Right cardiac atrium (tissue), 5 donors: ENCODE data around the gene RAB11FIP5. TPM values are rescaled to one million over a fixed set of nuclear protein-coding genes. Genes with fewer than 3 reads are reported as not detected.

Source experiments
- ATAC-seq, 2 donors: fragments of 200-7000 bp; cut with Tn5 transposase; one replicate each; pipeline versions ENCODE4 v1.8.0 to v1.9.1; 2020; ENCODE audit warnings: moderate library complexity in 2 of 2, mild to moderate bottlenecking in 1 of 2
- DNase-seq, 3 donors: peaks; one replicate each; pipeline ENCODE4 v3.0.0-alpha.2; 2020
- H3K27ac ChIP-seq: one replicate; pipeline ENCODE4 v1.5.1; 2013; ENCODE audit warnings: mild to moderate bottlenecking, low read length, control low read depth, moderate library complexity
- H3K27me3 ChIP-seq: one replicate; pipeline ENCODE4 v1.6.1; 2013; ENCODE audit not compliant: control insufficient read depth, insufficient read depth
- H3K4me1 ChIP-seq: one replicate; pipeline ENCODE4 v1.6.1; 2013; ENCODE audit warnings: low read length; ENCODE audit not compliant: control insufficient read depth, insufficient read depth
- H3K4me3 ChIP-seq: one replicate; pipeline ENCODE4 v1.5.1; 2013; ENCODE audit warnings: low read length, control low read depth
- H3K9me3 ChIP-seq: one replicate; pipeline ENCODE4 v1.6.1; 2013; ENCODE audit warnings: low read length; ENCODE audit not compliant: control insufficient read depth
- WGBS: extraction: QIAGEN DNeasy Blood & Tissue Kit; methylation state at CpG from one replicate; pipeline ENCODE4 v1.1.7; 2013; 5-methylcytosine and 5-hydroxymethylcytosine counted together
- intact Hi-C, 4 donors: fragments of 100-400 bp; cut with DNase I; formaldehyde crosslinking; loops; one replicate each; pipeline versions ENCODE4 v1.11.0 to v1.14.0; 2022 to 2023
- polyA plus RNA-seq: library from polyadenylated mRNA; stranded (reverse); fragments of 200-250 nt; gene quantifications from one replicate; pipeline ENCODE4 v1.2.3, GENCODE V29; 2013
- total RNA-seq, 4 donors: library from RNA; stranded (reverse); fragmentation: NEBNext Ultra II Directional; extraction: Animal tissue kit (Norgen Biotek cat#: 25700); gene quantifications; one replicate each; pipeline ENCODE4 v1.2.1, GENCODE V29; 2021
- donor health status: healthy with polysubstance abuse.
- donor health status: DM: no; HTN: yes; CAD: no.
- donor health status: DM: no; HTN: no; CAD: no.
- donor health status: DM: no; HTN: yes; CAD: no; lungs with severe emphysema.
- donor health status: DM: yes; HTN: yes; CAD: no.

RAB11FIP5 gene
- total and polyA plus RNA-seq, 5 donors = 17.2 to 27.3 (median 25.2) TPM

DNA sequence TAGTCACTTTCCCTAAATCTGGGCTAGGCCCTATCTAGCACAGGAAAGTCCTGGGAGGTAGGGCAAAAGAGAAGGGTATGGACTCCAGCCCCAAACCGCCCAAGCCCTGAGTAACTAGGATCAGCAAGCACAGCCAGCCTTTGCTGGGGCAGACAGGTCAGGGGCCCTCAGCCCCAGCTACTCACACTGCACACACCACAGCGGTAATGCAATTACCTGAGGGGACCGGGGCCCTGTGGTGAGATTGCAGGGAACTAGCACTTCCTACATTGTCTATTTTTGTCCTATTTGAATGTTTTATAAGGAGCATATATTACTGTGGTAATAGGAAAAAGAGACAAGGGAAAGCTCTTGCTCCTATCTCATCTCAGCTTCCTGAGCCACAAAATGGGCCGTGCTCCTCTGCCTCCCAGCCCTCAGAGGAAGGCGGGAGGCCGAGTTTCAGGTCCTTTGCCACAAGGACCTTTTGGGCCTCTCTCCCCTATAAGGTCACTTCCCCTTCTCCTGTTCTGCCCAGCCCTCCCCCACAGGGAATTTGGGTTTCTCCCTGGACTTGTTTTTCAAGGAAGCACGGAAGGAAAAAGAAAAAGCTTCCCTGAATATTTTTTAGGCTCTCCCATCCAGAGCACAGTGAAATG, 20.5 kb downstream of the RAB11FIP5 start:
- Histone ChIP-seq H3K9me3 (no peaks in the 10 kb centered on the region), H3K27ac (no peak overlapping the region), H3K27me3 (no peaks in the 10 kb centered on the region), H3K4me1 (peaks cover 14% of the 10 kb centered on the region), H3K4me3 (no peak overlapping the region)
- intact Hi-C loops = no loop called here
- peak in 2 of 3 donors; percentile 21 to 65 for DNase-seq
- ATAC-seq = peak in 1 of 2 donors; percentile 49
- 49% methylated on average over 7 of the region's 7 CpGs for WGBS

- WGBS = 91% methylated on average over 11 of the region's 11 CpGs
- peaks cover 14% of the 10 kb centered on the region for H3K4me1 ChIP-seq
- H3K9me3 ChIP-seq = no peaks in the 10 kb centered on the region
- no peaks in the 10 kb centered on the region for H3K27me3 ChIP-seq
- peak in 1 of 3 donors; percentile 35 for DNase-seq
- ATAC-seq = no peak
- intact Hi-C loops = no loop called here
- H3K4me3 ChIP-seq = no peak overlapping the region
- H3K27ac ChIP-seq = no peak overlapping the region
These were observed 21.1 kb downstream of the RAB11FIP5 start for GRCh38 chr2:73091696-73092095.

DNA sequence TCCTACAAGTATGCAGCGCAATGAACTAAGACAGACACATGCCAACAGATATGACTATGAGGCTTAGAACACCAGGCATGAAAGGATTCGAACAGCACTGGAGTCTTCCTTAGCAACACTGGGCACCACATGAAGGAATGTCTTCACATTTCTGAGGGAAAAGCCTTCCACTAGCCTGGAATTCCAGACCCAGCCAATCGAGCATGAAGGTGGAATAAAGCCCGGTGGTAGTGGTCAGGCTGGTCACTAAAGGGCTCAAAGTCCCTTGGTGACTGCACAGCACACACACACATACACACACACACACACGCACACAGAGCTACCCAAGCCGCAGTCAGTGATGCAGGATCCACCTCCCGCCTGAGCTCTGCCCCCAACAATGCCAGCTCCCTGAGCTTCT, 21.6 kb downstream of the RAB11FIP5 start:
- intact Hi-C loops = no loop called here
- 85% methylated on average over 7 of the region's 7 CpGs for WGBS
- DNase-seq = peak in 1 of 3 donors; percentile 19
- no peaks in the 10 kb centered on the region for H3K27me3 ChIP-seq
- peaks cover 14% of the 10 kb centered on the region for H3K4me1 ChIP-seq
- H3K4me3 ChIP-seq = no peak overlapping the region
- ATAC-seq = no peak
- H3K27ac ChIP-seq = no peak overlapping the region
- no peaks in the 10 kb centered on the region for H3K9me3 ChIP-seq

DNA sequence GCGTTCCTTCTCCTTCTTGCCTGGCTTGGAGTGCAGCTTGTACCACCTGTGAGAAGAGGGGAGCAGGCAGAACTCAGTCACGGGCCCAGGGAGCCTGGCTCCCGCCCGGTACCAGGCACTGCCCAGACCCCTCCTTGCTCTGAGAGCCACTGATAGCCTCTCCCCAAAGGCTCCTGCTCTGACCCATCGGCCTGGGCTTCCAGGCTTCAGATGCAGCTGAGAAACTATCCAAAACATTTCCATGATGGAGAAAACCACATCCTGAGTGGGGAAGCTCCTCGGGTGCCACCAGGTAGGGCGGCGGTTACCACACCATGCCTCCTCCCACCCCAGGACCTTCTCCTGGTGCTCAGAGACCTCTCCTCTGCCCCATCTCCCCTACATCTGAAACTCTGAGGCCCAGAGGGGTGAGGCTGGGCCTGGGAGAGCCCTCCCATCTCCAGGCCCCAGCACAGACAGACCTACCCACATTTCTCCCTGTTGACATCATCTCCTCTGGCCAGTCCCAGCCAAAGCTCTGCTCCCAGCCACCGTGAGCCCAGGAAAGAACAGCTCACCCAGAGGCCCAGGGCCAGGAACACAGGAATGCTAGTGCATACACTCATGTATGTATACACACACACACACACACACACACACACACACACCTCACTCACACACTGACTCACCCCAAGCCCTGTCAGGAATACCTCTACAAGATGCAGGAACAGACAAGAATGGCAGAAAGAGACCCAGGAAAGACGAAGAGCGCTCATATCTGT, 23.3 kb downstream of the RAB11FIP5 start:
- Histone ChIP-seq H3K4me1 (peaks cover 16% of the 10 kb centered on the region), H3K4me3 (no peak overlapping the region), H3K9me3 (no peaks in the 10 kb centered on the region), H3K27me3 (no peaks in the 10 kb centered on the region), H3K27ac (no peak overlapping the region)
- intact Hi-C loops = loop anchor here in 2 of 4 donors (5.0 kb wide), 1 partner anchor 68 kb away; no protein-coding TSS in a partner anchor
- DNase-seq (peak; percentile 61 to 75 (median 64)), ATAC-seq (peak; percentile 74 to 78)
- 77% methylated on average over 11 of the region's 11 CpGs for WGBS

DNA sequence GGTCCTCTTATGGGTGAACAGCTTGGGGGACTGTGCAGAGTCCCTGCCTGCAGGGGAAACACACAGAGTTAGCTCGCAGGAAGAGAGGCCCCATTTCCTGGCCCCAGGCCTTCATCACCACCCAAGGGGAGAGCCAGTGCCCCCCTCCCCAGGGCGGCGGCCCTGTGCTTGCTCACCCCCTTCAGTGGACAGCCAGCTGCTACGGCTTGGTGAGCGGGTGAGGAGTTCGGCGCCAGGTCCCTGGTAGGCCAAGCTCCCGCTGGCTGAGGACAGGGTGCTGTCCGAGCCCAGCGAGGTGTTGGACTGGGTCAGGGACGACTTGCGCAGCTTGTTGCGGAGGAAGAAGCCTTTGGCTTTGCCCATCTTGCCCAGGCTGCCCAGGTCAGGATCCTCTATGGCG, 24.0 kb downstream of the RAB11FIP5 start:
- Histone ChIP-seq H3K4me1 (peaks cover 16% of the 10 kb centered on the region), H3K27me3 (no peaks in the 10 kb centered on the region), H3K4me3 (no peak overlapping the region), H3K9me3 (no peaks in the 10 kb centered on the region), H3K27ac (no peak overlapping the region)
- ATAC-seq (no peak), DNase-seq (no peak)
- WGBS = 93% methylated on average over 14 of the region's 14 CpGs
- intact Hi-C loops = loop anchor here in 2 of 4 donors (5.0 kb wide), 1 partner anchor 69 kb away; no protein-coding TSS in a partner anchor

DNA sequence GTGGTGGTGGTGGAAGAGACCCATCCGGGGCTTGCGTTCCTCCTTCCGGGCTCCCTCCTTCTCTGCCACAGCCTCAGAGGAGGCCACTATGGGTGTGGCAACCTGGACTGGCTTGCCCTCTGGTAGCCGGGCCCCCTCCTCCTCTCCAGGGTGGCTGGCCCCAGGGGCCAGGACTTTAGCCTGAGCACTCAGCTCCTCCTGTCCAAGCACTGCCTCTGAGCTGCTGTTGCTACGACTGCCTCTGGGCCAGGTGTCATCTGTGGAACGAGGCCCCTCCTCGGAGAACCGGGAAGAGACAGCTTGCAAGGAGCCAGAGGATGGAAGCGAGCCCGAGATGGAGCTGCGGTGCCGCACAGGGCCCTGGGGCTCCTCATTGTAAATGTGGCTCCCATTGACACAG, 24.5 kb downstream of the RAB11FIP5 start:
- Histone ChIP-seq H3K27me3 (no peaks in the 10 kb centered on the region), H3K9me3 (no peaks in the 10 kb centered on the region), H3K27ac (no peak overlapping the region), H3K4me3 (no peak overlapping the region), H3K4me1 (peaks cover 13% of the 10 kb centered on the region)
- ATAC-seq = no peak
- DNase-seq = no peak
- WGBS = 90% methylated on average over 12 of the region's 12 CpGs
- intact Hi-C loops = loop anchor here in 2 of 4 donors (5.0 kb wide), 1 partner anchor 69 kb away; no protein-coding TSS in a partner anchor

DNA sequence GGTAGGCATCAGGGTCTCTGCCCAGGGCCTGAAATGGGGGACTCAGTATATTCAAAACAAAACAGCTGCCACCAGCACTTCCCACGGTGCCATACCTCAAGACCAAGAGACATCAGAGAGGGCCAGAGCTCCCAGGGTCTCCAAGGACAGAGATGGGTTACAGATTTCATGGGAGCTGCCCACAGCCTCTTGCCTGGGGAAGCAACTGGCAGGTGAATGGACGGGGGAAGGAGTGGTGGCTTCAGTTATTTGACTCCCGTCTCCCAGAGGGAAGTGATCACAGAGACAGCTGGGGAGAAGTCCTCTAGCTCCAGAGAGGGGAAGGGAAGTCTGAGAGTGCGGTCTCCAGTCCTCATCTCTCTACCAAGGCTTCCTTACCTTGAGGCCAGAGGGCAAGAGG, 25.4 kb downstream of the RAB11FIP5 start:
- intact Hi-C loops = loop anchor here (2.0 to 5.0 kb wide), 2 partner anchors 69 to 70 kb away; no protein-coding TSS in a partner anchor
- no peak for DNase-seq
- Histone ChIP-seq H3K9me3 (no peaks in the 10 kb centered on the region), H3K27ac (no peak overlapping the region), H3K4me3 (no peak overlapping the region), H3K27me3 (no peaks in the 10 kb centered on the region), H3K4me1 (peaks cover 9% of the 10 kb centered on the region)
- WGBS = 74% methylated on average over 4 of the region's 4 CpGs
- ATAC-seq = no peak

DNA sequence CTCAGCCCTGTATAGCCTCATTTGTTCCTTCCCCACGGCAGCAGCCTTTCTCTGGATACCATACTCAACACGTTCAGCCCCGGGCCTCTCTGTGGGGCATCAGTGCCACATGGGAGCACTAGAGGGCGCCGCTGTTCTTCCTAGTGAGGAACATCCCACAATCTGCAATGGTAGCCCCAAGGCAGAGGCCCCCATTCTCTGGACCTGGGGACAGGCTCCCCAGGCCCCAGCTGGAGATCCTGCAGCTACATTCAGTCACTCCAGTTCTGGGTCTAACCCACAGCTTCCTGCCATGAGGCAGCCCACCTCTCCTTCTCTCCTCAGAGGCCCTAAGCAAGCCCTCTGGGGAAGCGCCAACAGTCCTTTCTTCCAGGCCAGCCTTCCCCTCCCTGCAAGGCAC, 27.1 kb downstream of the RAB11FIP5 start:
- H3K4me1 ChIP-seq = peaks cover 5% of the 10 kb centered on the region
- intact Hi-C loops = loop anchor here (2.0 to 5.0 kb wide), 2 partner anchors 71 to 72 kb away; no protein-coding TSS in a partner anchor
- H3K27me3 ChIP-seq = no peaks in the 10 kb centered on the region
- no peak overlapping the region for H3K4me3 ChIP-seq
- no peaks in the 10 kb centered on the region for H3K9me3 ChIP-seq
- no peak overlapping the region for H3K27ac ChIP-seq
- 18% methylated on average over 6 of the region's 6 CpGs for WGBS
- ATAC-seq (peak; percentile 75 to 76), DNase-seq (peak; percentile 82 to 94 (median 92))

DNA sequence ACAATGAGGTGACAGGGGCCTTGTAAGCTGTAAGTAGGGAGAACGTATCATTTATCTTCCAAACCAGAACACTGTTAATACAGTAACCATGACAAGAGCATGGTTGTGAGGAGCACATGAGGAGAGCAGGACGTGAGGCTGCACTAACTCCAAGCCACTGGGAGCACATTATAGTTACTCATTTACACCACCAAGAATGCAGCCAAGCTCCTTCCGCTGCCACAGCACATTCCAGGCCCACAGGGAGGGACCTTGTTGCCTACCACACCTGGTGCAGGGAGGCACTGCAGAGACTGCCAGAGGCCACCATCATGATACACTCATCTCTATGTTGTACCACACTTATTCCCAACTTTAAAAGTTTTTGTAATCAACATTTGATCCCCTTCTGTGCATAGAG, 27.8 kb downstream of the RAB11FIP5 start:
- H3K27me3 ChIP-seq = no peaks in the 10 kb centered on the region
- intact Hi-C loops = loop anchor here in 2 of 4 donors (5.0 kb wide), 1 partner anchor 72 kb away; no protein-coding TSS in a partner anchor
- no peak overlapping the region for H3K27ac ChIP-seq
- no peak for DNase-seq
- no peak for ATAC-seq
- peaks cover 5% of the 10 kb centered on the region for H3K4me1 ChIP-seq
- 82% methylated on average over 3 of the region's 3 CpGs for WGBS
- H3K9me3 ChIP-seq = no peaks in the 10 kb centered on the region
- H3K4me3 ChIP-seq = no peak overlapping the region

DNA sequence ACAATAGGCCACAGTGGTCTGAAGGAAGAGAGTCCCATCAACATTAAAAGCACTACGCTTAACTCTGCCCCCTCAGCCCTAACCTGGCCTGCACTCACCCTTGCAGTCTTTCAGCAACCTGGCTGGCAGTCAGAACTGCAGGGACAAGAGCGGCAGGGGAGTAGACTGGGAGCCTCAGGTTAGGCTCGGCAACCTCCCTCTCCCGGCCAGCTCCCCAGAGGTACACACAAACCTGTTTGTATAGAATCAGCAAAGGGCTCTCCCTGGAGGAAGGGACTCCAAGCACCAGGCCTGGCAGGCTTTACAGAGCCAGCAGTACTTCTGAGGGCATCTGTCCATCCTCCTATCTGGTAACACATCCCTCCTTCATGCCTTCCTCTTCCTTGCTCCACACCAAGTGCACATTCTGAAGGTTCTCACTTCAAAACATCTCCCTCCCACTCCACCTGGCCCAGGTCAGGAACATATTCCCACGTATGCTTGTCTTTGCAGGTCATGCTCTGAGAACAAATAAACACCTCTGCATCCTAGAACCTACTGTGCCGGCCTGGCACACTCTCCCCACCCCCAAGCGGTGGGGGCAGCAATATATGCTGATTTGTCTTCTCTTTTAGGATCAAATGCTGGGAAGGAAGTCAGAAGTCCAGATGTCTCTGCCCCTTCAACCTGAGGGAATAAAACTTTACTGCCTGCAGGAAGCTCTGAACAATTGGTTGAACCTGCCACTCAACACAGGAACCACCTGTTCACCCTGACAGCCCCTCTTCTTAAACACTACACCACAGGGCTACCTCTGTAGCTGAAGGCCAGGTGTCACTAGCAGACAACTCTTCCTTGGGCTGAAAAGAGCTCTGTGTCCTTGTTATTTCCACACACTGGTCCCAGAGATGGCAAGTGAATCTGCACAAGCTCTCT, 28.6 kb downstream of the RAB11FIP5 start:
- no peak overlapping the region for H3K27ac ChIP-seq
- H3K4me3 ChIP-seq = no peak overlapping the region
- intact Hi-C loops = no loop called here
- 84% methylated on average over 7 of the region's 7 CpGs for WGBS
- H3K27me3 ChIP-seq = no peaks in the 10 kb centered on the region
- H3K9me3 ChIP-seq = no peaks in the 10 kb centered on the region
- DNase-seq = no peak
- no peak for ATAC-seq
- peaks cover 2% of the 10 kb centered on the region for H3K4me1 ChIP-seq
